ENCODE data around the gene TMCO6.

DNA sequence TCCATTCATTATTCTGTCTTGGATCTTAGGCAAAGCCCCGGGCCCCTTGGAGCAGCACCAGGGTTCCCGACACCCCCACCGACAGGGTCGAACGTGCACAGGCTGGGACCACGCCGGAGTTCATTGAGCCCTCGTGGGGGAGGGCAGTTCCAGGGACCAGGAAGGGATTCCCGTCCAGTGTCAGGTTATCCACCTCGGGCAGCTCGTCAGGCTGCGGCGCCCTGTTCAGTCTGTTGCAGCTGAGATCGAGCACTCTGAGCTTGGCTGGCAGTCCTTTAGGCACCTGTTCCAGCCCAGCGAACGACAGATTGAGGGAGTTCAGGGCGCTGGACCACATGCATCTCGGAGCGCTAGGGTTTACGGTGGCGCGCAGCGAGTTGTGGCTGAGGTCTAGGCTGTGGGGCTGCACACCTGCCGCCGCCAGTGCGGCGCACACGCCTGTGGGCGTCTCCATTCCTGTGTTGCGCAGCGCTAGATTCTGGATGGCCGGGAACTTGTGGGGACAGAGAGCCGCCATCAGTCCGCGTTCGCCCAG is 7.4 kb upstream of the TMCO6 start:
- TF ChIP-seq, protein P1, sequence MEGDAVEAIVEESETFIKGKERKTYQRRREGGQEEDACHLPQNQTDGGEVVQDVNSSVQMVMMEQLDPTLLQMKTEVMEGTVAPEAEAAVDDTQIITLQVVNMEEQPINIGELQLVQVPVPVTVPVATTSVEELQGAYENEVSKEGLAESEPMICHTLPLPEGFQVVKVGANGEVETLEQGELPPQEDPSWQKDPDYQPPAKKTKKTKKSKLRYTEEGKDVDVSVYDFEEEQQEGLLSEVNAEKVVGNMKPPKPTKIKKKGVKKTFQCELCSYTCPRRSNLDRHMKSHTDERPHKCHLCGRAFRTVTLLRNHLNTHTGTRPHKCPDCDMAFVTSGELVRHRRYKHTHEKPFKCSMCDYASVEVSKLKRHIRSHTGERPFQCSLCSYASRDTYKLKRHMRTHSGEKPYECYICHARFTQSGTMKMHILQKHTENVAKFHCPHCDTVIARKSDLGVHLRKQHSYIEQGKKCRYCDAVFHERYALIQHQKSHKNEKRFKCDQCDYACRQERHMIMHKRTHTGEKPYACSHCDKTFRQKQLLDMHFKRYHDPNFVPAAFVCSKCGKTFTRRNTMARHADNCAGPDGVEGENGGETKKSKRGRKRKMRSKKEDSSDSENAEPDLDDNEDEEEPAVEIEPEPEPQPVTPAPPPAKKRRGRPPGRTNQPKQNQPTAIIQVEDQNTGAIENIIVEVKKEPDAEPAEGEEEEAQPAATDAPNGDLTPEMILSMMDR (IDR thresholded peaks at IDR 0.05): no peak
- TF ChIP-seq EZH2 (IDR thresholded peaks at IDR 0.05): no peak
